ENCODE results near the gene TESMIN.

Gene TESMIN

GRCh38 chr11:68661697-68662603, 89.4 kb downstream of the TESMIN start:
- no peak for DNase-seq (ENCODE audit: low read depth in 4 of 4, low spot score in 1 of 4)

DNA sequence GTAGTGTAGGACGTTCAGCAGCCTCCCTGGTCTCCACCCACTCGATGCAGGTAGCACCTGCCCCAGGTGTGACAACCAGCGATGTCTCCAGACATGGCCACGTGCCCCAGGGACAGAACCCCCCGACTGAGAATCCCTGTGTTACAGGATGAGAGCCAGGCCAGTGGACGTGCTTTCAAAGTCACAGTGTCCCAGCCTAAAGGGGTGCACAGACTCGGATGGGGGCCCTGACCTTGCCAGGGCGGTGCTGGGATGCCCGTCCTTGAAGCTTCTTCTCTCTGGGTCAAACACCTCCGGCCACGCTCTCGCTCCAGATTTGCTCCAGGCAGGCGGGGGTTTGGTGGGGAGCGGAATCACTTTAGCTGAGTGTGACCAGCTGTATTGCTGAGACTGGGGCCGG, 90.3 kb downstream of the TESMIN start:
- DNase-seq (ENCODE audit: low read depth in 4 of 4, low spot score in 1 of 4): no peak

GRCh38 chr11:68660066-68660810, 91.1 kb downstream of the TESMIN start:
- DNase-seq (ENCODE audit: low read depth in 4 of 4, low spot score in 1 of 4): no peak

DNA sequence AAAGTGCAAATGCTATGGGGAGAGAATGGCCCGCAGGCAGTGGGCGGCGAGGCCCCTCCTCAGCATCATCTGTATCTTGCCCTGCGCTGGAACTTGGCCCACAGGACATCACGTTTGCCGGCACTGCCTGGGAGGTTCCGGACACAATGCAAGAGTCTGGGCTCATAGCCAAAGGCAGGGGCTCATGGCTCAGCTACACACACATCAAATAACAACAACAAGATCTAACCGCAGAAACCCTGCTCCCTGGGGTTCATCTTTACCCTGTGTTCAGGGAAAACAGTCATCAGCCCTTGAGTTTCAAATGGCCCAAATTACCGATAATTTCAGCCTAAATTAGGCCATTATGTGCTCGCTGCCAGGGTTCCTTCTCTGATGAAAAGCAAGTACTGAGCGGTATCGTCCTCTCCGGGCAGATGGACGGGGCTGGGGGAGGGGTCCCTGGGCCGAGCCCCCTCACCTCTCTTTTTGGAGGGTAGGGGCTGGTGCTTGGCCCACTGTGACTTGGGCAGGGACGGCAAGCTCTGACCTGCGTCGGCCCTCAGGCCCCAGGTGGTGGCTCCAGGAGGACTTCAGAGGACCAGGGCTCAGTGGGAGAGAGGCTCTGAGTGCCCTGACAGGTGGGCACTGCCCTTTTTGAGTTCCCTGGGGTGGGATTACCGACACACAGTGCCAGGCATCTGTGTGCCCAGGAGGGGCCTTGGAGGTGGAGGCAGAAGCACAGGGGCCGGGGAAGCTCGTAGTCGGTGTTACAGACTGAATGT, 92.0 kb downstream of the TESMIN start:
- DNase-seq (ENCODE audit: low read depth in 4 of 4, low spot score in 1 of 4): no peak

DNA sequence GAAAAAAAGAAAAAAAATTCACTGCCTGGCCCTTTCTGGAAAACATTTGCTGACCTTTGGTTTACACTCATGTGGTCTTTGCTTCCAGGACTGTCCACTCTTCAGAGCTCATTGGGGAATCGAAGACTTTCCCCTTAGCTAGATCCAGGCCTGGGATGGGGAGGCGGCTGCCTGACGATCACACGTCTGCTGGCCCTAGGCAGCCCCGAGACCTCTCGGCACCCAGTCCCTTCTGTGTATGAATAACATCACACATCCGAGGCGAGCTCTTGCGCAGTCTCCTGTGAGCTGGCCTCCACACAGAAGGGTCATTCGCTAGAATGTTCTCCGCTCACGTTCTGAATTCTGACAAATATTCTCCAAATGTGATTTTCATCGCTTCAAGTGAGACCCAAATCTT, 92.7 kb downstream of the TESMIN start:
- no peak for DNase-seq (ENCODE audit: low read depth in 4 of 4, low spot score in 1 of 4)

- DNase-seq (ENCODE audit: low read depth in 4 of 4, low spot score in 1 of 4): no peak
These were observed 93.2 kb downstream of the TESMIN start for GRCh38 chr11:68658097-68658496.
